MM.1S (cell line): Measurements from ENCODE around the gene MS4A7.

Source experiments
- EZH2 ChIP-seq: fragments of 300-600 bp; sonication (generic); optimal IDR thresholded peaks from 2 replicates; pipeline ENCODE3; 2017; ENCODE audit warnings: low read depth, mild to moderate bottlenecking, antibody characterized with exemption, low read length, mixed read lengths
- EZH2phosphoT487 ChIP-seq: fragments of 300-600 bp; sonication (generic); IDR thresholded peaks from 2 replicates; pipeline ENCODE4 v1.6.1; 2018; ENCODE audit warnings: antibody characterized with exemption, low read length
- TF ChIP-seq, protein P1 (sequence below): fragments of 300-600 bp; sonication (generic); IDR thresholded peaks from 2 replicates; pipeline ENCODE4 v1.5.1; 2016; ENCODE audit warnings: antibody characterized with exemption, low read length, mixed read lengths

DNA sequence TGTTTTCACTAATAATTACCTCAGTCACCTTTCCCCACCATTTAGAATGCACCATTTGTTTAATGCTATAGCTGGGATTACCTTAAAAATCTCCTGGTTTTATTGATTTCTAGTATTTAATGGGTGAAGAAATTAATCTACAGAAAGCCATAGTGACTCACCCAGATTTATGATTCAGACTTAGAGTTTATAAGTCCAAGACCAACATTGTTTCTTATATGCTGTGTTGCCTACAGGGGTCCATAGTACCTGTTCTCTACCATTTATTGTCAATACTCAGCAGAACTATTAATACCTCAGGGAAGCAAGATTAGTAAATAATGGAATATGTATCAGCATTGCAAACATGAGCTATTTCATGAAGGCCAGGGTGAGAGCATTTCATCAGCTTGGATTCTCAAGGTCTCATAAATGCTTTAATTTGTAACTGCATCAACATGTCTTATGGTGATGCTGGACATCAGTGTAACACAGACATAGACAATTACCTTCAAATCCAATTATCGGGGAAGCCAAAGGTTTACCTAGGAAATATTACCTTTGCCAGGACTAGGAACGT, 8.0 kb upstream of the MS4A7 start:
- TF ChIP-seq, protein P1, sequence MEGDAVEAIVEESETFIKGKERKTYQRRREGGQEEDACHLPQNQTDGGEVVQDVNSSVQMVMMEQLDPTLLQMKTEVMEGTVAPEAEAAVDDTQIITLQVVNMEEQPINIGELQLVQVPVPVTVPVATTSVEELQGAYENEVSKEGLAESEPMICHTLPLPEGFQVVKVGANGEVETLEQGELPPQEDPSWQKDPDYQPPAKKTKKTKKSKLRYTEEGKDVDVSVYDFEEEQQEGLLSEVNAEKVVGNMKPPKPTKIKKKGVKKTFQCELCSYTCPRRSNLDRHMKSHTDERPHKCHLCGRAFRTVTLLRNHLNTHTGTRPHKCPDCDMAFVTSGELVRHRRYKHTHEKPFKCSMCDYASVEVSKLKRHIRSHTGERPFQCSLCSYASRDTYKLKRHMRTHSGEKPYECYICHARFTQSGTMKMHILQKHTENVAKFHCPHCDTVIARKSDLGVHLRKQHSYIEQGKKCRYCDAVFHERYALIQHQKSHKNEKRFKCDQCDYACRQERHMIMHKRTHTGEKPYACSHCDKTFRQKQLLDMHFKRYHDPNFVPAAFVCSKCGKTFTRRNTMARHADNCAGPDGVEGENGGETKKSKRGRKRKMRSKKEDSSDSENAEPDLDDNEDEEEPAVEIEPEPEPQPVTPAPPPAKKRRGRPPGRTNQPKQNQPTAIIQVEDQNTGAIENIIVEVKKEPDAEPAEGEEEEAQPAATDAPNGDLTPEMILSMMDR, result no peak
- TF ChIP-seq EZH2phosphoT487 (no peak), EZH2 (no peak)
